SK-N-SH (cell line): ENCODE data around the gene TRMT1. TPM values are rescaled to one million over a fixed set of nuclear protein-coding genes. Genes with fewer than 3 reads are reported as not detected.

Experiments used
- CTCF ChIA-PET: fragments of 300-600, 350-600 bp; formaldehyde crosslinking; extraction: SDS; loops from one replicate; lab custom pipeline; 2021; lab: Yijun Ruan, JAX
- POLR2A ChIA-PET: fragments of 350-600 bp; sonication (Branson Sonifier 250); formaldehyde crosslinking; extraction: SDS; loops from one replicate; lab custom pipeline; 2020; ENCODE audit warnings: antibody characterized with exemption, inconsistent platforms; lab: Yijun Ruan, JAX
- DNase-seq: peaks from one replicate; pipeline ENCODE4 v3.0.0; 2012
- H2AFZ ChIP-seq: fragments of 200-600 bp; sonication (generic); 2 replicates; pipeline ENCODE4 v1.8.1; 2016; ENCODE audit warnings: antibody characterized with exemption, mild to moderate bottlenecking, low read depth
- H3F3A ChIP-seq: fragments of 200-600 bp; sonication (generic); replicated peaks from 2 replicates; pipeline ENCODE3; 2016; ENCODE audit warnings: antibody characterized with exemption, mild to moderate bottlenecking; ENCODE audit not compliant: insufficient read depth
- H3K27ac ChIP-seq, 2 experiments: fragments of 200-500 bp in 1 of 2; fragments of 200-600 bp in 1 of 2; sonication (Bioruptor generic) in 1 of 2; sonication (generic), shearing (Covaris generic) in 1 of 2; 2 replicates each; pipeline versions ENCODE4 v1.5.1 to v1.6.1; 2014 to 2016; ENCODE audit warnings: low read depth in 2 of 2, inconsistent platforms in 1 of 2, low read length in 1 of 2, mild to moderate bottlenecking in 1 of 2, mixed read lengths in 1 of 2
- H3K27me3 ChIP-seq: fragments of 200-600 bp; sonication (generic), shearing (Covaris generic); 2 replicates; pipeline ENCODE4 v1.6.1; 2016; ENCODE audit warnings: mixed run types; ENCODE audit not compliant: insufficient read depth
- H3K36me3 ChIP-seq, 2 experiments: fragments of 200-500 bp in 1 of 2; fragments of 200-600 bp in 1 of 2; sonication (Bioruptor generic) in 1 of 2; sonication (generic) in 1 of 2; replicated peaks in 1 of 2; 2 replicates each; pipeline versions ENCODE3 to v1.5.1; 2014 to 2016; ENCODE audit warnings: low read length in 1 of 2, mild to moderate bottlenecking in 1 of 2; ENCODE audit not compliant: insufficient read depth in 2 of 2, control insufficient read depth in 1 of 2
- H3K4me1 ChIP-seq, 2 experiments: fragments of 200-500 bp in 1 of 2; fragments of 200-600 bp in 1 of 2; sonication (Bioruptor generic) in 1 of 2; sonication (generic), shearing (Covaris generic) in 1 of 2; 2 replicates each; pipeline versions ENCODE4 v1.5.1 to v1.6.1; 2014 to 2016; ENCODE audit warnings: low read depth in 1 of 2, low read length in 1 of 2, mixed run types in 1 of 2; ENCODE audit not compliant: insufficient read depth in 2 of 2, control insufficient read depth in 1 of 2
- H3K4me2 ChIP-seq: fragments of 200-600 bp; sonication (generic), shearing (Covaris generic); 2 replicates; pipeline ENCODE4 v1.6.1; 2017; ENCODE audit warnings: mixed run types
- H3K4me3 ChIP-seq, 2 experiments: fragments of 200-500 bp in 1 of 2; fragments of 200-600 bp in 1 of 2; sonication (Bioruptor generic) in 1 of 2; sonication (generic), shearing (Covaris generic) in 1 of 2; 2 replicates each; pipeline versions ENCODE4 v1.5.1 to v1.8.1; 2014 to 2016; ENCODE audit warnings: low read depth in 2 of 2, inconsistent platforms in 1 of 2, low read length in 1 of 2, mild to moderate bottlenecking in 1 of 2, mixed read lengths in 1 of 2, moderate library complexity in 1 of 2
- H3K79me2 ChIP-seq: fragments of 200-600 bp; sonication (generic); 2 replicates; pipeline ENCODE4 v1.8.1; 2017; ENCODE audit warnings: mild to moderate bottlenecking; ENCODE audit not compliant: insufficient read depth
- H3K9ac ChIP-seq: fragments of 200-600 bp; sonication (generic); 2 replicates; pipeline ENCODE4 v1.6.1; 2017; ENCODE audit warnings: mixed run types
- H3K9me2 ChIP-seq: fragments of 200-600 bp; sonication (generic); 2 replicates; pipeline ENCODE4 v1.6.1; 2017; ENCODE audit warnings: mixed run types
- H3K9me3 ChIP-seq: fragments of 200-600 bp; sonication (generic); 2 replicates; pipeline ENCODE4 v1.6.1; 2017; ENCODE audit warnings: mixed run types, mild to moderate bottlenecking, moderate library complexity
- H4K20me1 ChIP-seq: fragments of 200-600 bp; sonication (generic); 2 replicates; pipeline ENCODE4 v1.6.1; 2017; ENCODE audit warnings: mild to moderate bottlenecking, mixed run types; ENCODE audit not compliant: insufficient read depth
- EP300 ChIP-seq, 2 experiments: IDR thresholded peaks; 2 replicates each; pipeline versions ENCODE4 v1.4.0 to v1.6.1; 2012; ENCODE audit warnings: borderline replicate concordance in 1 of 2, low read depth in 1 of 2, low read length in 1 of 2
- FOXJ3 ChIP-seq: sonication (generic); formaldehyde crosslinking; IDR thresholded peaks from 2 replicates; pipeline ENCODE4 v1.5.1; 2020; ENCODE audit warnings: mild to moderate bottlenecking, missing genetic modification reagents
- GABPA ChIP-seq: IDR thresholded peaks from 2 replicates; pipeline ENCODE4 v1.4.0; 2012; ENCODE audit warnings: low read depth, mild to moderate bottlenecking
- GATA2 ChIP-seq: sonication (generic); formaldehyde crosslinking; IDR thresholded peaks from 2 replicates; pipeline ENCODE4 v1.5.0; 2020; ENCODE audit warnings: mild to moderate bottlenecking, missing genetic modification reagents
- MAX ChIP-seq: IDR thresholded peaks from 2 replicates; pipeline ENCODE4 v1.4.0; 2012; ENCODE audit warnings: low read depth
- MEF2A ChIP-seq: IDR thresholded peaks from 2 replicates; pipeline ENCODE4 v1.4.0; 2012; ENCODE audit warnings: low read depth, borderline replicate concordance
- NFIC ChIP-seq: IDR thresholded peaks from 2 replicates; pipeline ENCODE4 v1.4.0; 2012; ENCODE audit warnings: borderline replicate concordance
- POLR2AphosphoS5 ChIP-seq: IDR thresholded peaks from 2 replicates; pipeline ENCODE4 v1.6.1; 2012; ENCODE audit warnings: low read depth, low read length
- SMC3 ChIP-seq: IDR thresholded peaks from 2 replicates; pipeline ENCODE4 v1.6.1; 2012; ENCODE audit warnings: low read depth, low read length, improper control_type of control experiment
- TEAD4 ChIP-seq: IDR thresholded peaks from 2 replicates; pipeline ENCODE4 v1.4.0; 2012; ENCODE audit warnings: mild to moderate bottlenecking, borderline replicate concordance; ENCODE audit not compliant: insufficient read depth
- WGBS: methylation state at CpG from one replicate; pipeline ENCODE4 v1.1.6; 2017; ENCODE audit warnings: low lambda C conversion rate; 5-methylcytosine and 5-hydroxymethylcytosine counted together
- polyA plus RNA-seq, 3 experiments: library from polyadenylated mRNA; depleted of rRNA; stranded (reverse); fragments of >200 nt; gene quantifications; 2 replicates each; pipeline ENCODE4 v1.2.3, GENCODE V29; 2012
- TF ChIP-seq, protein P1 (sequence below): fragments of 150-350 bp; IDR thresholded peaks from 2 replicates; pipeline ENCODE4 v1.6.1; 2016; ENCODE audit warnings: mild to moderate bottlenecking, low read depth, low read length
- TF ChIP-seq, protein P2 (sequence below): fragments of 150-350 bp; IDR thresholded peaks from 2 replicates; pipeline ENCODE4 v1.6.1; 2017; ENCODE audit warnings: antibody characterized with exemption, low read length, low read depth, borderline replicate concordance
- TF ChIP-seq, protein P3 (sequence below): fragments of 200-600 bp; sonication (generic); IDR thresholded peaks from 2 replicates; pipeline ENCODE4 v1.6.1; 2017; ENCODE audit warnings: antibody characterized with exemption, mild to moderate bottlenecking, moderate library complexity
- TF ChIP-seq, protein P4 (sequence below): IDR thresholded peaks from 2 replicates; pipeline ENCODE4 v1.4.0; 2012; ENCODE audit warnings: low read depth, borderline replicate concordance

The TRMT1 gene
- polyA plus RNA-seq, 1 of the 3 experiments (the other 2 are of a cell fraction) = 64.9 TPM

DNA sequence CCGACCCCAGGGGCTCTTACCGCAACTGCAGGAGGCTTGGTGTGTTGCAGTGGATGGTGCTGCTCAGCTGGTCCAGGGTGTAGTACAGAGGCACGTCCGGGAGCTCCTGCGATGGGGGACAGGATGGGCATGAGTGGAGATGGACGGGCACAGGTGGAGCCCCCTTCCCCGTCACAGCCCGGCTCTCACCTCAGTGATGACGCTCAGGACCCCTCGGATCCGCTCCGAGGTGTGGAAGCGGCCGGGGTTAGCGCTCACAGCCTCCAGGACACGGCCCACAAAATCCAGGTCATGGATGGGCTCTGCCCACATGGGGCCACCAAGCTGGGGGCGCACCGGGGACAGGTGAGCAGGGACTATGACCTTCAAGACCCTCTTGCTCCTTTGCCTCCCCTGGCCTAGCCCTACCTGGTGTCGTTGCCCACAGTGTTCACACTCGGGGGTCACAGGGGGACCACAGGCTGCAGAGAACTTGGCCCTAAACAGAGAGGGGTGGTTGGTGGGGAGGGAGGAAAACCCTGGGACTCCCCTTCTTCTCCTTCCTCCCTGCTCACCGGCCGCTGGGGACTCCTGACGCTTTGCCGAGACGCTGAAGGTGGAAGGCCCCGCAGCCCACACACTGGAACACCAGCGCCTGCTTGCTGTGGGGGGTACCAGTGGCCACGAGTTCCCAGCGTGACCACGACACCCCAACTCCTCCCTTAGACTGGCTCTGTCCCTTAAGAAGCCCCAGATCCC, 7.0 kb downstream of the TRMT1 start (continued):
- TF ChIP-seq GABPA (no peak), NFIC (no peak), EP300 (IDR thresholded peaks at IDR 0.05; ENCODE audit: borderline replicate concordance in 1 of 2, low read depth in 1 of 2, low read length in 1 of 2) (no peak), GATA2 (CRISPR knock-in tag) (no peak)

DNA sequence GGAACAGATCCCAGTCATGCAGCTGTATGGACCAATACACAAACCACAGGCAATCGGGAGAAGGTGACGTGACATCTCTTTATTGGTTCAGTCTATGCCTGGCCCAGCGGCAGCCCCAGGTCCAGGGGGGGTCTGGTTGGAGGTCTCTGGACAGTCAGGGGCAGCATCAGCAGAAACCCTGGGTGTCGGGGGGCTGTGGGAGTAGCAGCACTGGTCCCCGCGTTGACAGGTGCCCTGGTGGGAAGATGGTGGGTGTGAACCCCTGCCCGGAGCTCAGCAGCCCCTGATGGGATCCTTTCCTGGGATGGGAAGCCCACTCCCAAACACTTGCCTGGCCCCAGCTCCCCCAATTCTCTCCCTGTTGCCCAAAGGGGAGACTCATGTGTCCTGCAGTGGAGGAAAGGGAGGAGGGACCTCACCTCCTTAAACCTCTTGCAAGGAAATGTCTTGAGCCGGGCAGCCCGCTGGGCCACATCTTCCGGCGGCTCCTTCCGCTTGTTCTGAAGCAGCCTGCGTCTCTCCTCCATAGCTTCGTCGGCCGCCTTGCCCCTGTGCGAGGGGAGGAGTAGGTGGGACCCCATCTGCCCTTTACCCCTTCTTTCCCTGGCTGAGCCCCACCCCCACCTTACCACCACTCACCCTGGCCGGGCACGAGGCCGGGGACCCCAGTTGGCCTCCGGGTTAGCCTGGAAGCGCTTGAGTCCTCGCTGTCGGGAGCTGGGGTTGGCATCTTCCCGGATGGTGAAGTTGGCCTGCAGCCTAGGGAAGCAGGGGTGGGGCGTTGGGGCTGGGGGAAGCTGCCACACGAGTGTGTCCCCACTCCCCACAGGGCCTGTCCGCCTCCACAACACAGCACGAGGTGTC, 11.5 kb downstream of the TRMT1 start:
- Histone ChIP-seq H3K9me2 (no peaks in the 10 kb centered on the region), H3K4me3 (no peak overlapping the region), H3K27me3 (no peaks in the 10 kb centered on the region), H2AFZ (no peak overlapping the region), H4K20me1 (no peaks in the 10 kb centered on the region), H3K79me2 (peaks cover 12% of the 10 kb centered on the region; the same call in 1 of the 2 replicates), H3K4me2 (no peak overlapping the region), H3K9ac (no peak overlapping the region), H3F3A (peaks cover 5% of the 10 kb centered on the region), H3K9me3 (no peaks in the 10 kb centered on the region), H3K27ac (no peak overlapping the region), H3K36me3 (peaks cover 4 to 11% of the 10 kb centered on the region in 2 experiments), H3K4me1 (peaks cover 0 to 24% of the 10 kb centered on the region in 2 experiments; a peak in 3 of 4 replicates)
- TF ChIP-seq, protein P1, sequence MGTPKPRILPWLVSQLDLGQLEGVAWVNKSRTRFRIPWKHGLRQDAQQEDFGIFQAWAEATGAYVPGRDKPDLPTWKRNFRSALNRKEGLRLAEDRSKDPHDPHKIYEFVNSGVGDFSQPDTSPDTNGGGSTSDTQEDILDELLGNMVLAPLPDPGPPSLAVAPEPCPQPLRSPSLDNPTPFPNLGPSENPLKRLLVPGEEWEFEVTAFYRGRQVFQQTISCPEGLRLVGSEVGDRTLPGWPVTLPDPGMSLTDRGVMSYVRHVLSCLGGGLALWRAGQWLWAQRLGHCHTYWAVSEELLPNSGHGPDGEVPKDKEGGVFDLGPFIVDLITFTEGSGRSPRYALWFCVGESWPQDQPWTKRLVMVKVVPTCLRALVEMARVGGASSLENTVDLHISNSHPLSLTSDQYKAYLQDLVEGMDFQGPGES = no peak
- TF ChIP-seq MEF2A = no peak
- TF ChIP-seq POLR2AphosphoS5 = 0 out of 2 replicates have a peak, but pooled peaks have one; percentile 16
- WGBS = 98% methylated on average over 22 of the region's 29 CpGs
- CTCF ChIA-PET = interaction anchor here (0.9 to 9.5 kb wide), 16 partner anchors 11 to 141 kb away, joined by 3 to 76 read pairs (median 4); partner anchors contain the start of genes IER2, NACC1 and STX10
- no peak for DNase-seq
- POLR2A ChIA-PET = interaction anchor here (0.5 to 1.6 kb wide), 3 partner anchors 13 to 140 kb away, joined by 3 read pairs; partner anchors contain the start of gene NACC1

DNA sequence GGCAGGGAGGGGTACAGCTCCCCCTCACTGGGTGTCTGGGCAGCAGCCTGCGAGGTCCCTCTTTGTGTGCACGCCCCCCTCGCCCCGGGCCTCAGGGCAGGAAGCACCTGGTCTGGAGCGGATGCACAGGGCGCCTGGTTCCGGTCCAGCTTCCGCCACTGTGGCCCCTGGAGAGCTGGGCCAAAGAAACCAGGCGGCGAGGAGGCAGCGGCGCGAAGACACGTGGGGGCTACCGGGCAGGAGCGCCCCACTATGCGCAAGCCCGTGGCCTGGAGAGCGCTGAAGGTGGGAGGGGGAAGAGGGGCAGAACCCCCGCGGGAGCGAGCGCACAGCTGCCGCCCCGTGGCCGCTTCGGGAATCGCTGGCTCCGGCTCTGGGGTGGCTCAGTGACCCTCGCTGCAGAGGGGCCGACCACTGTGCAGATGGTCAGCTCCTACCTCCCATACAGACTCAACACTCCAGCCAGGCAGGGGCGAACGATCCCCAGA, 12.1 kb downstream of the TRMT1 start:
- Histone ChIP-seq H3K79me2 (peaks cover 12% of the 10 kb centered on the region; the same call in 1 of the 2 replicates), H3K4me3 (no peak overlapping the region), H3K4me1 (peaks cover 0 to 24% of the 10 kb centered on the region in 2 experiments; a peak in 3 of 4 replicates), H3K27me3 (no peaks in the 10 kb centered on the region), H3K36me3 (peaks cover 3 to 13% of the 10 kb centered on the region in 2 experiments), H2AFZ (no peak overlapping the region), H3K4me2 (no peak overlapping the region), H4K20me1 (no peaks in the 10 kb centered on the region), H3K9ac (no peak overlapping the region), H3K9me3 (no peaks in the 10 kb centered on the region), H3K27ac (no peak overlapping the region), H3K9me2 (no peaks in the 10 kb centered on the region), H3F3A (peaks cover 5% of the 10 kb centered on the region)
- peak; percentile 81 for DNase-seq
- 78% methylated on average over 26 of the region's 33 CpGs for WGBS
- CTCF ChIA-PET = interaction anchor here (0.6 to 9.5 kb wide), 17 partner anchors 11 to 140 kb away, joined by 3 to 76 read pairs (median 4); partner anchors contain the start of genes IER2, NACC1 and STX10
- POLR2A ChIA-PET = interaction anchor here (0.5 to 0.8 kb wide), 2 partner anchors 123 to 139 kb away, joined by 3 read pairs; no protein-coding TSS in a partner anchor
- TF ChIP-seq, protein P2, sequence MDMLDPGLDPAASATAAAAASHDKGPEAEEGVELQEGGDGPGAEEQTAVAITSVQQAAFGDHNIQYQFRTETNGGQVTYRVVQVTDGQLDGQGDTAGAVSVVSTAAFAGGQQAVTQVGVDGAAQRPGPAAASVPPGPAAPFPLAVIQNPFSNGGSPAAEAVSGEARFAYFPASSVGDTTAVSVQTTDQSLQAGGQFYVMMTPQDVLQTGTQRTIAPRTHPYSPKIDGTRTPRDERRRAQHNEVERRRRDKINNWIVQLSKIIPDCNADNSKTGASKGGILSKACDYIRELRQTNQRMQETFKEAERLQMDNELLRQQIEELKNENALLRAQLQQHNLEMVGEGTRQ = no peak
- TF ChIP-seq FOXJ3 (CRISPR knock-in tag) = no peak
- TF ChIP-seq SMC3 = peak; percentile 32; the same call in 1 of the 2 replicates
- TF ChIP-seq, protein P3, sequence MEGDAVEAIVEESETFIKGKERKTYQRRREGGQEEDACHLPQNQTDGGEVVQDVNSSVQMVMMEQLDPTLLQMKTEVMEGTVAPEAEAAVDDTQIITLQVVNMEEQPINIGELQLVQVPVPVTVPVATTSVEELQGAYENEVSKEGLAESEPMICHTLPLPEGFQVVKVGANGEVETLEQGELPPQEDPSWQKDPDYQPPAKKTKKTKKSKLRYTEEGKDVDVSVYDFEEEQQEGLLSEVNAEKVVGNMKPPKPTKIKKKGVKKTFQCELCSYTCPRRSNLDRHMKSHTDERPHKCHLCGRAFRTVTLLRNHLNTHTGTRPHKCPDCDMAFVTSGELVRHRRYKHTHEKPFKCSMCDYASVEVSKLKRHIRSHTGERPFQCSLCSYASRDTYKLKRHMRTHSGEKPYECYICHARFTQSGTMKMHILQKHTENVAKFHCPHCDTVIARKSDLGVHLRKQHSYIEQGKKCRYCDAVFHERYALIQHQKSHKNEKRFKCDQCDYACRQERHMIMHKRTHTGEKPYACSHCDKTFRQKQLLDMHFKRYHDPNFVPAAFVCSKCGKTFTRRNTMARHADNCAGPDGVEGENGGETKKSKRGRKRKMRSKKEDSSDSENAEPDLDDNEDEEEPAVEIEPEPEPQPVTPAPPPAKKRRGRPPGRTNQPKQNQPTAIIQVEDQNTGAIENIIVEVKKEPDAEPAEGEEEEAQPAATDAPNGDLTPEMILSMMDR = peak; percentile 54
- TF ChIP-seq GABPA = no peak
- no peak for TF ChIP-seq TEAD4
- TF ChIP-seq, protein P4, sequence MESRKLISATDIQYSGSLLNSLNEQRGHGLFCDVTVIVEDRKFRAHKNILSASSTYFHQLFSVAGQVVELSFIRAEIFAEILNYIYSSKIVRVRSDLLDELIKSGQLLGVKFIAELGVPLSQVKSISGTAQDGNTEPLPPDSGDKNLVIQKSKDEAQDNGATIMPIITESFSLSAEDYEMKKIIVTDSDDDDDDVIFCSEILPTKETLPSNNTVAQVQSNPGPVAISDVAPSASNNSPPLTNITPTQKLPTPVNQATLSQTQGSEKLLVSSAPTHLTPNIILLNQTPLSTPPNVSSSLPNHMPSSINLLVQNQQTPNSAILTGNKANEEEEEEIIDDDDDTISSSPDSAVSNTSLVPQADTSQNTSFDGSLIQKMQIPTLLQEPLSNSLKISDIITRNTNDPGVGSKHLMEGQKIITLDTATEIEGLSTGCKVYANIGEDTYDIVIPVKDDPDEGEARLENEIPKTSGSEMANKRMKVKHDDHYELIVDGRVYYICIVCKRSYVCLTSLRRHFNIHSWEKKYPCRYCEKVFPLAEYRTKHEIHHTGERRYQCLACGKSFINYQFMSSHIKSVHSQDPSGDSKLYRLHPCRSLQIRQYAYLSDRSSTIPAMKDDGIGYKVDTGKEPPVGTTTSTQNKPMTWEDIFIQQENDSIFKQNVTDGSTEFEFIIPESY = no peak
- TF ChIP-seq MAX = no peak
- TF ChIP-seq GATA2 (CRISPR knock-in tag) = no peak
